Ishikawa (cell line): ENCODE results near the gene CA12.

Experiments used
- CEBPB ChIP-seq: IDR thresholded peaks from 2 replicates; pipeline ENCODE4 v1.6.1; 2012
- CREB1 ChIP-seq: IDR thresholded peaks from 2 replicates; pipeline ENCODE4 v1.6.1; 2012; ENCODE audit warnings: low read depth
- EGR1 ChIP-seq: IDR thresholded peaks from 2 replicates; pipeline ENCODE4 v1.6.1; 2012
- EP300 ChIP-seq: IDR thresholded peaks from 2 replicates; pipeline ENCODE4 v1.6.1; 2012; ENCODE audit warnings: borderline replicate concordance
- FOXM1 ChIP-seq: IDR thresholded peaks from 2 replicates; pipeline ENCODE4 v1.6.1; 2012; ENCODE audit warnings: low read depth, borderline replicate concordance
- NFIC ChIP-seq: IDR thresholded peaks from 2 replicates; pipeline ENCODE4 v1.6.1; 2012
- RAD21 ChIP-seq: IDR thresholded peaks from 2 replicates; pipeline ENCODE4 v1.6.1; 2012; ENCODE audit warnings: low read depth
- REST ChIP-seq: IDR thresholded peaks from 2 replicates; pipeline ENCODE4 v1.6.1; 2012; ENCODE audit warnings: low read depth, mild to moderate bottlenecking
- TAF1 ChIP-seq: IDR thresholded peaks from 2 replicates; pipeline ENCODE4 v1.6.1; 2012; ENCODE audit warnings: low read depth, mild to moderate bottlenecking
- TCF12 ChIP-seq: IDR thresholded peaks from 2 replicates; pipeline ENCODE4 v1.6.1; 2012; ENCODE audit warnings: low read depth
- TEAD4 ChIP-seq: IDR thresholded peaks from 2 replicates; pipeline ENCODE4 v1.6.1; 2012
- YY1 ChIP-seq: IDR thresholded peaks from 2 replicates; pipeline ENCODE4 v1.6.1; 2012; ENCODE audit warnings: low read depth
- ZBTB7A ChIP-seq: IDR thresholded peaks from 2 replicates; pipeline ENCODE4 v1.6.1; 2012; ENCODE audit warnings: low read depth
- TF ChIP-seq, protein P1 (sequence below): IDR thresholded peaks from 2 replicates; pipeline ENCODE4 v1.6.1; 2012
- TF ChIP-seq, protein P2 (sequence below): IDR thresholded peaks from 2 replicates; pipeline ENCODE4 v1.6.1; 2012

CA12 gene

DNA sequence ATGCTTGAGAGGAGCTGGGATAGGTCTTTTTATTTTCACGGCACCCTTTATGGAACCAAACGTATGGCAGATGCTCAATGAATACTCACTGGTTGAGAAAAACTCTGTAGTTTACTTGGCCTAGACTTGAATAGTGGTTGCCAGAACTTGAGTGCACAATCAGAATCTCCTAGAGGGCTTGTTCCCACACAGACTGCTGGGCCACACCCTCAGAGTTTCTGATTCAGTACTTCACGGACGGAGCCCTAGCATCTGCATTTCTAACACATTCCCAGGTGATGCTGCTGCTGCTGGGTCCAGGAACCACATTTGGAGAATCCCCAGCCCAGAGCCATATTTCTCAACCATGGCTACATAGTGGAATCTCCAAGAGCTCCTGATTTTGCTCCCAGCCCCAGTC, 24.6 kb downstream of the CA12 start:
- no peak for TF ChIP-seq RAD21
- no peak for TF ChIP-seq TCF12
- TF ChIP-seq, protein P1, sequence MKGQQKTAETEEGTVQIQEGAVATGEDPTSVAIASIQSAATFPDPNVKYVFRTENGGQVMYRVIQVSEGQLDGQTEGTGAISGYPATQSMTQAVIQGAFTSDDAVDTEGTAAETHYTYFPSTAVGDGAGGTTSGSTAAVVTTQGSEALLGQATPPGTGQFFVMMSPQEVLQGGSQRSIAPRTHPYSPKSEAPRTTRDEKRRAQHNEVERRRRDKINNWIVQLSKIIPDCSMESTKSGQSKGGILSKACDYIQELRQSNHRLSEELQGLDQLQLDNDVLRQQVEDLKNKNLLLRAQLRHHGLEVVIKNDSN, result no peak
- no peak for TF ChIP-seq FOXM1
- no peak for TF ChIP-seq EP300
- TF ChIP-seq NFIC, result no peak
- TF ChIP-seq TEAD4, result no peak

DNA sequence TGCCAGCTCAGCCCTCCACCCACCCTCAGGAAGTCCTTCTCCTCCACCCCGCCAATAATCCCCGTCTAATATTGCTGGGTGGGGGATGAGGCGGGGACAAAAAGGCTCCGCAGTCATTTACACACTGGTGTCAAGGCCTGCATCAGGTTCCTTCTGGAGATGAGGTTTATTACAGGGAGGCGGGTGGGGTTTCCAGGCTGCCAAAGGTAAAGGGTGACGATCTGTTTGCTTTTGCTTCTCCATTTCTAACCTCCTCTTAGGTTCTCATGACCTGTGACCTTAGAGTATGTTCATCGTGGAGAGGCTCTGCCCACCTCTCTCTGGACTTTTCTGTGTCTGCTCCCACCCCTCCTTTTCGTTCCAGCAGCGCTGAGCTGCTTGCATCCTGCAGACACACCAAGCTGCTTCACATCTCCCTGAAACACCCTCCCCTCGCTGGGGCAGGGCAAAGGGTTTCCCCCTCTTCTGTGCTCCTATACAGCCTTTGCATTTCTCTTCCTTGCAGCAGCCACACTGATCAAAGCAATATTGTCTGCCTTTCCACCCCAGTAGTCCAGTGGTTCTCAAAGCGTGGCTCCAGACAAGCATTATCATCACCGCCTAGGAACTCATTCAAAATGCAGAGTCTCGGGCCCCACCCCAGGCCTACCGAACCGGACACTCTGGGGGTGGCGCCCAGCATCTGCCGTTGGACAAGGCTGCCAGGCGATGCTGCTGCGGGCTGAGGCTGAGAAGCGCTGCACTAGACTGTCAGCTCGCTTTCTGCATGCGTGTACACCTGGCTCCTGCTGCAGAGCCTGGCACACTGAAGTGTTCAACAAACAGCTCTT, 26.6 kb downstream of the CA12 start:
- TF ChIP-seq, protein P1, result no peak
- TF ChIP-seq TCF12, result no peak
- no peak for TF ChIP-seq NFIC
- TF ChIP-seq CREB1, result no peak
- no peak for TF ChIP-seq FOXM1
- TF ChIP-seq ZBTB7A, result no peak

- TF ChIP-seq FOXM1, result no peak
- TF ChIP-seq CREB1, result no peak
- no peak for TF ChIP-seq EP300
- no peak for TF ChIP-seq ZBTB7A
- no peak for TF ChIP-seq EGR1
- TF ChIP-seq, protein P2, sequence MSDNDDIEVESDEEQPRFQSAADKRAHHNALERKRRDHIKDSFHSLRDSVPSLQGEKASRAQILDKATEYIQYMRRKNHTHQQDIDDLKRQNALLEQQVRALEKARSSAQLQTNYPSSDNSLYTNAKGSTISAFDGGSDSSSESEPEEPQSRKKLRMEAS, result no peak
- no peak for TF ChIP-seq TAF1
- no peak for TF ChIP-seq CEBPB
- TF ChIP-seq REST, result no peak
- TF ChIP-seq TEAD4, result no peak
- no peak for TF ChIP-seq RAD21
- TF ChIP-seq, protein P1, result no peak
Observed at GRCh38 chr15:63353887-63354286, 27.8 kb downstream of the CA12 start.

DNA sequence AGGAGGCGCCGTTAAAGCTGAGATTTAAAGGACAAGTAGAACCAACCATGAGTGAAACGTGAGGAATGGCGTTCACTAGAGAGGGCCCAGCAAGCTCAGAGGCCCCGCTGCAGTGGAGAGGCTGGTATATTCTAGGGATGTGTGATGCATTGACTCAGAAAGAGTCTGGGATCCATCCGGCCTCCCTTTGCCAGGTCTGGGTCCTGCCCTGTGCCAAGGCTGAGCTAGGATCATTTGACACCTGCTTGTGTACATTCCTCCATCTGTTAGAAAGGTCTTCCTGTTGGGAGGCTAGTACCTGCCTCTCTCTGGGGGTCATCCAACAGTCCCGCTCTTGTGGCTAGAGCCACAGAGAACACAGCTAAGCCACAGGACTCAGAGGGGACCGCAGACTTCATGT, 28.4 kb downstream of the CA12 start:
- TF ChIP-seq EP300, result no peak
- no peak for TF ChIP-seq TAF1
- TF ChIP-seq, protein P1, result no peak
- no peak for TF ChIP-seq RAD21
- TF ChIP-seq, protein P2, result no peak
- no peak for TF ChIP-seq YY1

DNA sequence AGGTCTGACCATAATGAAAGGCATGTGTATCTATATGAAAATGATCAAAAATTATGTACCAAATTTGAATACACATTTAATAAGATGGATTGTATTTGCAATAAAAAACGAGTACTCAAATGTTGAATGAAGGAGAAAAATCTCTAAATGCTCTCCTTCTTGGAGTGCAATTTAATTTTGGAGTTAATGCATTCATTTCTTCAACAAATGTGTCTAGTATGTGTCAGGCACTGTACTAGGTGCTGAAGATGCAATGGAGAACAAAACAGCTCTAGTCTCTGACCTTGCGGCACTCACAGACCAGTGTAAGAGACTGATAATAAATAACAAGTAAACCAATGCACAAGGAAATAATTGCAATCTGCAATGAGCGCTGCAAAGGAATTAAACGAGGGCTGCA, 28.8 kb downstream of the CA12 start:
- TF ChIP-seq FOXM1 (no peak), YY1 (no peak), TAF1 (no peak), CEBPB (no peak), REST (no peak), EP300 (no peak), EGR1 (no peak)
- TF ChIP-seq, protein P1, result no peak
